SK-N-SH (cell line): ENCODE data around the gene MPP7. TPM values are rescaled to one million over a fixed set of nuclear protein-coding genes. Genes with fewer than 3 reads are reported as not detected.

Source experiments
- CTCF ChIA-PET: fragments of 300-600, 350-600 bp; formaldehyde crosslinking; extraction: SDS; loops from one replicate; lab custom pipeline; 2021; lab: Yijun Ruan, JAX
- POLR2A ChIA-PET: fragments of 350-600 bp; sonication (Branson Sonifier 250); formaldehyde crosslinking; extraction: SDS; loops from one replicate; lab custom pipeline; 2020; ENCODE audit warnings: antibody characterized with exemption, inconsistent platforms; lab: Yijun Ruan, JAX
- DNase-seq: peaks from one replicate; pipeline ENCODE4 v3.0.0; 2012
- H2AFZ ChIP-seq: fragments of 200-600 bp; sonication (generic); 2 replicates; pipeline ENCODE4 v1.8.1; 2016; ENCODE audit warnings: antibody characterized with exemption, mild to moderate bottlenecking, low read depth
- H3F3A ChIP-seq: fragments of 200-600 bp; sonication (generic); replicated peaks from 2 replicates; pipeline ENCODE3; 2016; ENCODE audit warnings: antibody characterized with exemption, mild to moderate bottlenecking; ENCODE audit not compliant: insufficient read depth
- H3K27ac ChIP-seq, 2 experiments: fragments of 200-500 bp in 1 of 2; fragments of 200-600 bp in 1 of 2; sonication (Bioruptor generic) in 1 of 2; sonication (generic), shearing (Covaris generic) in 1 of 2; 2 replicates each; pipeline versions ENCODE4 v1.5.1 to v1.6.1; 2014 to 2016; ENCODE audit warnings: low read depth in 2 of 2, inconsistent platforms in 1 of 2, low read length in 1 of 2, mild to moderate bottlenecking in 1 of 2, mixed read lengths in 1 of 2
- H3K27me3 ChIP-seq: fragments of 200-600 bp; sonication (generic), shearing (Covaris generic); 2 replicates; pipeline ENCODE4 v1.6.1; 2016; ENCODE audit warnings: mixed run types; ENCODE audit not compliant: insufficient read depth
- H3K36me3 ChIP-seq, 2 experiments: fragments of 200-500 bp in 1 of 2; fragments of 200-600 bp in 1 of 2; sonication (Bioruptor generic) in 1 of 2; sonication (generic) in 1 of 2; replicated peaks in 1 of 2; 2 replicates each; pipeline versions ENCODE3 to v1.5.1; 2014 to 2016; ENCODE audit warnings: low read length in 1 of 2, mild to moderate bottlenecking in 1 of 2; ENCODE audit not compliant: insufficient read depth in 2 of 2, control insufficient read depth in 1 of 2
- H3K4me1 ChIP-seq, 2 experiments: fragments of 200-500 bp in 1 of 2; fragments of 200-600 bp in 1 of 2; sonication (Bioruptor generic) in 1 of 2; sonication (generic), shearing (Covaris generic) in 1 of 2; 2 replicates each; pipeline versions ENCODE4 v1.5.1 to v1.6.1; 2014 to 2016; ENCODE audit warnings: low read depth in 1 of 2, low read length in 1 of 2, mixed run types in 1 of 2; ENCODE audit not compliant: insufficient read depth in 2 of 2, control insufficient read depth in 1 of 2
- H3K4me2 ChIP-seq: fragments of 200-600 bp; sonication (generic), shearing (Covaris generic); 2 replicates; pipeline ENCODE4 v1.6.1; 2017; ENCODE audit warnings: mixed run types
- H3K4me3 ChIP-seq, 2 experiments: fragments of 200-500 bp in 1 of 2; fragments of 200-600 bp in 1 of 2; sonication (Bioruptor generic) in 1 of 2; sonication (generic), shearing (Covaris generic) in 1 of 2; 2 replicates each; pipeline versions ENCODE4 v1.5.1 to v1.8.1; 2014 to 2016; ENCODE audit warnings: low read depth in 2 of 2, inconsistent platforms in 1 of 2, low read length in 1 of 2, mild to moderate bottlenecking in 1 of 2, mixed read lengths in 1 of 2, moderate library complexity in 1 of 2
- H3K79me2 ChIP-seq: fragments of 200-600 bp; sonication (generic); 2 replicates; pipeline ENCODE4 v1.8.1; 2017; ENCODE audit warnings: mild to moderate bottlenecking; ENCODE audit not compliant: insufficient read depth
- H3K9ac ChIP-seq: fragments of 200-600 bp; sonication (generic); 2 replicates; pipeline ENCODE4 v1.6.1; 2017; ENCODE audit warnings: mixed run types
- H3K9me2 ChIP-seq: fragments of 200-600 bp; sonication (generic); 2 replicates; pipeline ENCODE4 v1.6.1; 2017; ENCODE audit warnings: mixed run types
- H3K9me3 ChIP-seq: fragments of 200-600 bp; sonication (generic); 2 replicates; pipeline ENCODE4 v1.6.1; 2017; ENCODE audit warnings: mixed run types, mild to moderate bottlenecking, moderate library complexity
- H4K20me1 ChIP-seq: fragments of 200-600 bp; sonication (generic); 2 replicates; pipeline ENCODE4 v1.6.1; 2017; ENCODE audit warnings: mild to moderate bottlenecking, mixed run types; ENCODE audit not compliant: insufficient read depth
- EP300 ChIP-seq, 2 experiments: IDR thresholded peaks; 2 replicates each; pipeline versions ENCODE4 v1.4.0 to v1.6.1; 2012; ENCODE audit warnings: borderline replicate concordance in 1 of 2, low read depth in 1 of 2, low read length in 1 of 2
- EZH2phosphoT487 ChIP-seq: fragments of 200-600 bp; sonication (generic); IDR thresholded peaks from 2 replicates; pipeline ENCODE4 v1.6.1; 2017; ENCODE audit warnings: low read depth, mixed run types, mild to moderate bottlenecking, antibody characterized with exemption, moderate library complexity, borderline replicate concordance
- FOSL2 ChIP-seq: IDR thresholded peaks from 2 replicates; pipeline ENCODE4 v1.4.0; 2012; ENCODE audit warnings: low read depth, mild to moderate bottlenecking, moderate library complexity, borderline replicate concordance
- IRF3 ChIP-seq: fragments of 150-350 bp; IDR thresholded peaks from 2 replicates; pipeline ENCODE4 v1.6.1; 2016; ENCODE audit warnings: mild to moderate bottlenecking, low read depth, low read length
- MEF2A ChIP-seq: IDR thresholded peaks from 2 replicates; pipeline ENCODE4 v1.4.0; 2012; ENCODE audit warnings: low read depth, borderline replicate concordance
- NFIC ChIP-seq: IDR thresholded peaks from 2 replicates; pipeline ENCODE4 v1.4.0; 2012; ENCODE audit warnings: borderline replicate concordance
- NRF1 ChIP-seq: IDR thresholded peaks from 2 replicates; pipeline ENCODE4 v1.6.1; 2012; ENCODE audit warnings: low read depth, mild to moderate bottlenecking, low read length
- TCF12 ChIP-seq: IDR thresholded peaks from 2 replicates; pipeline ENCODE4 v1.4.0; 2012
- YY1 ChIP-seq: IDR thresholded peaks from 2 replicates; pipeline ENCODE4 v1.4.0; 2012; ENCODE audit warnings: low read depth, mild to moderate bottlenecking
- WGBS: methylation state at CpG from one replicate; pipeline ENCODE4 v1.1.6; 2017; ENCODE audit warnings: low lambda C conversion rate; 5-methylcytosine and 5-hydroxymethylcytosine counted together
- polyA plus RNA-seq, 3 experiments: library from polyadenylated mRNA; depleted of rRNA; stranded (reverse); fragments of >200 nt; gene quantifications; 2 replicates each; pipeline ENCODE4 v1.2.3, GENCODE V29; 2012
- TF ChIP-seq, protein P1 (sequence below): IDR thresholded peaks from 2 replicates; pipeline ENCODE4 v1.6.1; 2012; ENCODE audit warnings: mild to moderate bottlenecking, low read depth, low read length, moderate library complexity
- TF ChIP-seq, protein P2 (sequence below): IDR thresholded peaks from 2 replicates; pipeline ENCODE4 v1.4.0; 2012; ENCODE audit warnings: low read depth, borderline replicate concordance
- TF ChIP-seq, protein P3 (sequence below): IDR thresholded peaks from 2 replicates; pipeline ENCODE4; 2012
- TF ChIP-seq, protein P4 (sequence below): fragments of 200-600 bp; sonication (generic); IDR thresholded peaks from 2 replicates; pipeline ENCODE4 v1.6.1; 2017; ENCODE audit warnings: antibody characterized with exemption, mild to moderate bottlenecking, moderate library complexity

Gene MPP7
- polyA plus RNA-seq, 1 of the 3 experiments (the other 2 are of a cell fraction), result not detected

- Histone ChIP-seq H4K20me1 (no peaks in the 10 kb centered on the region), H3K9ac (no peak overlapping the region), H3K27me3 (no peaks in the 10 kb centered on the region; the same call in 1 of the 2 replicates), H3K4me3 (no peak overlapping the region), H3K27ac (no peak overlapping the region), H3K36me3 (no peaks in the 10 kb centered on the region), H3K4me1 (no peaks in the 10 kb centered on the region), H3F3A (no peaks in the 10 kb centered on the region), H3K4me2 (no peak overlapping the region), H3K9me3 (no peaks in the 10 kb centered on the region), H3K9me2 (no peaks in the 10 kb centered on the region), H2AFZ (no peak overlapping the region), H3K79me2 (no peaks in the 10 kb centered on the region)
- no peak for DNase-seq
- WGBS, result 11% methylated on average over 3 of the region's 3 CpGs
- CTCF ChIA-PET, result interaction anchor here (0.6 to 1.0 kb wide), 4 partner anchors 22 to 845 kb away, joined by 3 to 4 read pairs (median 3); no protein-coding TSS in a partner anchor
- POLR2A ChIA-PET, result no interaction called here
- TF ChIP-seq, protein P1, sequence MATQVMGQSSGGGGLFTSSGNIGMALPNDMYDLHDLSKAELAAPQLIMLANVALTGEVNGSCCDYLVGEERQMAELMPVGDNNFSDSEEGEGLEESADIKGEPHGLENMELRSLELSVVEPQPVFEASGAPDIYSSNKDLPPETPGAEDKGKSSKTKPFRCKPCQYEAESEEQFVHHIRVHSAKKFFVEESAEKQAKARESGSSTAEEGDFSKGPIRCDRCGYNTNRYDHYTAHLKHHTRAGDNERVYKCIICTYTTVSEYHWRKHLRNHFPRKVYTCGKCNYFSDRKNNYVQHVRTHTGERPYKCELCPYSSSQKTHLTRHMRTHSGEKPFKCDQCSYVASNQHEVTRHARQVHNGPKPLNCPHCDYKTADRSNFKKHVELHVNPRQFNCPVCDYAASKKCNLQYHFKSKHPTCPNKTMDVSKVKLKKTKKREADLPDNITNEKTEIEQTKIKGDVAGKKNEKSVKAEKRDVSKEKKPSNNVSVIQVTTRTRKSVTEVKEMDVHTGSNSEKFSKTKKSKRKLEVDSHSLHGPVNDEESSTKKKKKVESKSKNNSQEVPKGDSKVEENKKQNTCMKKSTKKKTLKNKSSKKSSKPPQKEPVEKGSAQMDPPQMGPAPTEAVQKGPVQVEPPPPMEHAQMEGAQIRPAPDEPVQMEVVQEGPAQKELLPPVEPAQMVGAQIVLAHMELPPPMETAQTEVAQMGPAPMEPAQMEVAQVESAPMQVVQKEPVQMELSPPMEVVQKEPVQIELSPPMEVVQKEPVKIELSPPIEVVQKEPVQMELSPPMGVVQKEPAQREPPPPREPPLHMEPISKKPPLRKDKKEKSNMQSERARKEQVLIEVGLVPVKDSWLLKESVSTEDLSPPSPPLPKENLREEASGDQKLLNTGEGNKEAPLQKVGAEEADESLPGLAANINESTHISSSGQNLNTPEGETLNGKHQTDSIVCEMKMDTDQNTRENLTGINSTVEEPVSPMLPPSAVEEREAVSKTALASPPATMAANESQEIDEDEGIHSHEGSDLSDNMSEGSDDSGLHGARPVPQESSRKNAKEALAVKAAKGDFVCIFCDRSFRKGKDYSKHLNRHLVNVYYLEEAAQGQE, result no peak
- no peak for TF ChIP-seq MEF2A
- no peak for TF ChIP-seq YY1
- TF ChIP-seq, protein P2, sequence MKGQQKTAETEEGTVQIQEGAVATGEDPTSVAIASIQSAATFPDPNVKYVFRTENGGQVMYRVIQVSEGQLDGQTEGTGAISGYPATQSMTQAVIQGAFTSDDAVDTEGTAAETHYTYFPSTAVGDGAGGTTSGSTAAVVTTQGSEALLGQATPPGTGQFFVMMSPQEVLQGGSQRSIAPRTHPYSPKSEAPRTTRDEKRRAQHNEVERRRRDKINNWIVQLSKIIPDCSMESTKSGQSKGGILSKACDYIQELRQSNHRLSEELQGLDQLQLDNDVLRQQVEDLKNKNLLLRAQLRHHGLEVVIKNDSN, result no peak
- TF ChIP-seq TCF12, result no peak
- TF ChIP-seq IRF3, result no peak
- TF ChIP-seq, protein P3, sequence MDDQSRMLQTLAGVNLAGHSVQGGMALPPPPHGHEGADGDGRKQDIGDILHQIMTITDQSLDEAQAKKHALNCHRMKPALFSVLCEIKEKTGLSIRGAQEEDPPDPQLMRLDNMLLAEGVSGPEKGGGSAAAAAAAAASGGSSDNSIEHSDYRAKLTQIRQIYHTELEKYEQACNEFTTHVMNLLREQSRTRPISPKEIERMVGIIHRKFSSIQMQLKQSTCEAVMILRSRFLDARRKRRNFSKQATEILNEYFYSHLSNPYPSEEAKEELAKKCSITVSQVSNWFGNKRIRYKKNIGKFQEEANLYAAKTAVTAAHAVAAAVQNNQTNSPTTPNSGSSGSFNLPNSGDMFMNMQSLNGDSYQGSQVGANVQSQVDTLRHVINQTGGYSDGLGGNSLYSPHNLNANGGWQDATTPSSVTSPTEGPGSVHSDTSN, result no peak
- no peak for TF ChIP-seq NRF1
- no peak for TF ChIP-seq EZH2phosphoT487
- TF ChIP-seq, protein P4, sequence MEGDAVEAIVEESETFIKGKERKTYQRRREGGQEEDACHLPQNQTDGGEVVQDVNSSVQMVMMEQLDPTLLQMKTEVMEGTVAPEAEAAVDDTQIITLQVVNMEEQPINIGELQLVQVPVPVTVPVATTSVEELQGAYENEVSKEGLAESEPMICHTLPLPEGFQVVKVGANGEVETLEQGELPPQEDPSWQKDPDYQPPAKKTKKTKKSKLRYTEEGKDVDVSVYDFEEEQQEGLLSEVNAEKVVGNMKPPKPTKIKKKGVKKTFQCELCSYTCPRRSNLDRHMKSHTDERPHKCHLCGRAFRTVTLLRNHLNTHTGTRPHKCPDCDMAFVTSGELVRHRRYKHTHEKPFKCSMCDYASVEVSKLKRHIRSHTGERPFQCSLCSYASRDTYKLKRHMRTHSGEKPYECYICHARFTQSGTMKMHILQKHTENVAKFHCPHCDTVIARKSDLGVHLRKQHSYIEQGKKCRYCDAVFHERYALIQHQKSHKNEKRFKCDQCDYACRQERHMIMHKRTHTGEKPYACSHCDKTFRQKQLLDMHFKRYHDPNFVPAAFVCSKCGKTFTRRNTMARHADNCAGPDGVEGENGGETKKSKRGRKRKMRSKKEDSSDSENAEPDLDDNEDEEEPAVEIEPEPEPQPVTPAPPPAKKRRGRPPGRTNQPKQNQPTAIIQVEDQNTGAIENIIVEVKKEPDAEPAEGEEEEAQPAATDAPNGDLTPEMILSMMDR, result no peak
- no peak for TF ChIP-seq EP300 (IDR thresholded peaks at IDR 0.05; ENCODE audit: borderline replicate concordance in 1 of 2, low read depth in 1 of 2, low read length in 1 of 2)
- no peak for TF ChIP-seq NFIC
- TF ChIP-seq FOSL2, result no peak
Measured at GRCh38 chr10:28349892-28350291, 47.0 kb upstream of the MPP7 start.
